ENCODE measurements around the gene ANXA3. TPM values are rescaled to one million over a fixed set of nuclear protein-coding genes. Genes with fewer than 3 reads are reported as not detected.

ANXA3 gene
- total RNA-seq, 1 donor from 2014 or later: 87.2 TPM

- H3K4me3 Mint-ChIP-seq: no peak overlapping the region
- H3K4me1 Mint-ChIP-seq: peaks cover 9% of the 10 kb centered on the region
- H3K27ac Mint-ChIP-seq: no peak overlapping the region
- DNase-seq (ENCODE audit: low spot score in 2 of 2, unreplicated experiment in 2 of 2): no peak
- TF ChIP-seq CTCF (IDR thresholded peaks at IDR 0.05; ENCODE audit: unreplicated experiment): no peak
- H3K9me3 Mint-ChIP-seq: no peaks in the 10 kb centered on the region
- peaks cover 8% of the 10 kb centered on the region for H3K36me3 Mint-ChIP-seq
- H3K27me3 Mint-ChIP-seq (ENCODE audit: low read depth): no peaks in the 10 kb centered on the region
Observed at GRCh38 chr4:78512357-78512920, 39.1 kb upstream of the ANXA3 start.

GRCh38 chr4:78513411-78513975 lies 38.1 kb upstream of the ANXA3 start:
- no peak overlapping the region for H3K4me3 Mint-ChIP-seq
- peaks cover 9% of the 10 kb centered on the region for H3K4me1 Mint-ChIP-seq
- TF ChIP-seq CTCF (IDR thresholded peaks at IDR 0.05; ENCODE audit: unreplicated experiment): no peak
- no peaks in the 10 kb centered on the region for H3K9me3 Mint-ChIP-seq
- peaks cover 5% of the 10 kb centered on the region for H3K36me3 Mint-ChIP-seq
- no peak overlapping the region for H3K27ac Mint-ChIP-seq
- no peak for DNase-seq (ENCODE audit: low spot score in 2 of 2, unreplicated experiment in 2 of 2)
- no peaks in the 10 kb centered on the region for H3K27me3 Mint-ChIP-seq (ENCODE audit: low read depth)

GRCh38 chr4:78517050-78517652 lies 34.4 kb upstream of the ANXA3 start:
- Mint-ChIP-seq H3K36me3 (peaks cover 6% of the 10 kb centered on the region), H3K9me3 (no peaks in the 10 kb centered on the region), H3K27ac (peak overlapping the region; percentile 17), H3K4me3 (no peak overlapping the region), H3K4me1 (peaks cover 19% of the 10 kb centered on the region), H3K27me3 (ENCODE audit: low read depth) (no peaks in the 10 kb centered on the region)
- DNase-seq (ENCODE audit: low spot score in 2 of 2, unreplicated experiment in 2 of 2): no peak
- TF ChIP-seq CTCF (IDR thresholded peaks at IDR 0.05; ENCODE audit: unreplicated experiment): peak; percentile 53

GRCh38 chr4:78518561-78518960 lies 33.0 kb upstream of the ANXA3 start:
- Mint-ChIP-seq H3K4me3 (no peak overlapping the region), H3K4me1 (peaks cover 19% of the 10 kb centered on the region), H3K36me3 (peaks cover 6% of the 10 kb centered on the region)

GRCh38 chr4:78519962-78520361 lies 31.6 kb upstream of the ANXA3 start:
- no peak for DNase-seq (ENCODE audit: low spot score in 2 of 2, unreplicated experiment in 2 of 2)
- H3K27me3 Mint-ChIP-seq (ENCODE audit: low read depth): no peaks in the 10 kb centered on the region
- H3K27ac Mint-ChIP-seq: peak overlapping the region; percentile 0

More at GRCh38 chr4:78518561-78518960, 33.0 kb upstream of the ANXA3 start:
- Mint-ChIP-seq H3K9me3 (no peaks in the 10 kb centered on the region), H3K27ac (no peak overlapping the region), H3K27me3 (ENCODE audit: low read depth) (no peaks in the 10 kb centered on the region)
- DNase-seq (ENCODE audit: low spot score in 2 of 2, unreplicated experiment in 2 of 2): no peak
- no peak for TF ChIP-seq CTCF (IDR thresholded peaks at IDR 0.05; ENCODE audit: unreplicated experiment)

More at GRCh38 chr4:78519962-78520361, 31.6 kb upstream of the ANXA3 start:
- no peak overlapping the region for H3K4me3 Mint-ChIP-seq
- no peak for TF ChIP-seq CTCF (IDR thresholded peaks at IDR 0.05; ENCODE audit: unreplicated experiment)
- no peaks in the 10 kb centered on the region for H3K9me3 Mint-ChIP-seq
- peaks cover 11% of the 10 kb centered on the region for H3K36me3 Mint-ChIP-seq
- peaks cover 19% of the 10 kb centered on the region for H3K4me1 Mint-ChIP-seq
